Upper lobe of left lung (tissue), 6 donors: ENCODE data around the gene LGR4. TPM values are rescaled to one million over a fixed set of nuclear protein-coding genes. Genes with fewer than 3 reads are reported as not detected.

Experiments
- ATAC-seq, 2 donors: fragments of 200-7000 bp; cut with Tn5 transposase; one replicate each; pipeline ENCODE4 v1.9.1; 2022; ENCODE audit warnings: mild to moderate bottlenecking in 2 of 2, moderate library complexity in 2 of 2; ENCODE audit not compliant: low FRiP score in 2 of 2
- DNase-seq, 2 donors: peaks; one replicate each; pipeline ENCODE4 v3.0.0-alpha.2; 2019 to 2020
- H3K27ac ChIP-seq, 4 donors: fragments of 200-600 bp; sonication (generic); one replicate each; pipeline ENCODE4 v1.5.1; 2016 to 2019
- H3K27me3 ChIP-seq, 4 donors: fragments of 200-600 bp; sonication (generic); one replicate each; pipeline ENCODE4 v1.5.1; 2017 to 2019
- H3K36me3 ChIP-seq, 4 donors: fragments of 200-600 bp; sonication (generic); one replicate each; pipeline ENCODE4 v1.5.1; 2016 to 2019
- H3K4me1 ChIP-seq, 4 donors: fragments of 200-600 bp; sonication (generic); one replicate each; pipeline ENCODE4 v1.5.1; 2018 to 2019
- H3K4me3 ChIP-seq, 4 donors: fragments of 200-600 bp; sonication (generic); one replicate each; pipeline ENCODE4 v1.5.1; 2017 to 2019; ENCODE audit warnings: mild to moderate bottlenecking in 2 of 4, moderate library complexity in 1 of 4
- H3K9me3 ChIP-seq, 4 donors: fragments of 200-600 bp; sonication (generic); one replicate each; pipeline ENCODE4 v1.5.1; 2018 to 2019
- CTCF ChIP-seq, 6 experiments: fragments of 450-650 bp in 4 of 6; fragments of 200-600 bp in 2 of 6; sonication (generic) in 2 of 6; IDR thresholded peaks; one replicate each; pipeline ENCODE4 v1.5.1; 2016 to 2019; ENCODE audit warnings: antibody characterized with exemption in 6 of 6
- EP300 ChIP-seq, 4 donors: sonication (generic); formaldehyde crosslinking; IDR thresholded peaks; one replicate each; pipeline ENCODE4 v1.5.1; 2017; ENCODE audit warnings: antibody characterized with exemption in 4 of 4, control low read depth in 2 of 4
- POLR2A ChIP-seq, 4 donors: fragments of 450-650 bp; IDR thresholded peaks; one replicate each; pipeline ENCODE4 v1.5.1; 2016 to 2017; ENCODE audit warnings: antibody characterized with exemption in 4 of 4, mild to moderate bottlenecking in 2 of 4
- POLR2AphosphoS5 ChIP-seq, 2 donors: sonication (generic); formaldehyde crosslinking; IDR thresholded peaks; one replicate each; pipeline ENCODE4 v1.5.1; 2017; ENCODE audit warnings: antibody characterized with exemption in 2 of 2
- WGBS, 2 donors: methylation state at CpG; one replicate each; pipeline ENCODE4 v1.1.5; 2017 to 2018; 5-methylcytosine and 5-hydroxymethylcytosine counted together
- total RNA-seq, 6 donors: library from RNA; depleted of rRNA in 4 of 6; stranded (reverse); fragments of >200 nt in 4 of 6; gene quantifications; one replicate each; pipeline versions ENCODE4 v1.1.0 to v1.2.1, GENCODE V29; 2016 to 2021
- donor health status: DM: no; HTN: no; CAD: no; lungs with moderate emphysema.
- donor health status: DM: no; HTN: yes; CAD: no; lungs with severe emphysema.

LGR4 gene
- total RNA-seq, 6 donors from 2014 or later = 3.1 to 20.2 (median 6.0) TPM

DNA sequence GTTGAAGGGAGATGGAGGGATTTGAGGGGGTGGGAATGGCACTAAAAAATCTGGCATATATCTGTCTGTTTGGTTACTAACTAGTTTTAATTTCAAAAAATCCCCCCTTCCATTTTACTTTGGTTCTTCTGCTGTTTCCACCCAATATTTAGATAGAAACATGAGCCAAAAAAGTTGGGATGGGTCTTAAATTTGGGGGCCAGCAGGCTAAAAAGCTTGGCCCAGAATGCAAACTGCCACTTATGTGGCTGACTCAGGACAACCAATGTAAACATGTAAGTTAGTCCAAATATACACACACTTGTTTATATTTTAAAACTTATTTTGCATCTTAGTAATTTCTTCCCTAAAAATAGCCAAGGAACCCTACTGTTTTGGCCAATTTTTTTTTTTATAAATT is 35.7 kb downstream of the LGR4 start:
- Histone ChIP-seq H3K4me3 (no peak overlapping the region), H3K27me3 (no peaks in the 10 kb centered on the region), H3K9me3 (no peaks in the 10 kb centered on the region), H3K4me1 (no peaks in the 10 kb centered on the region), H3K36me3 (no peaks in the 10 kb centered on the region), H3K27ac (no peak overlapping the region)
- DNase-seq (no peak), ATAC-seq (no peak)
- TF ChIP-seq EP300 (IDR thresholded peaks at IDR 0.05) (no peak), CTCF (IDR thresholded peaks at IDR 0.05) (no peak), POLR2AphosphoS5 (IDR thresholded peaks at IDR 0.05) (no peak), POLR2A (IDR thresholded peaks at IDR 0.05) (no peak)

- H3K4me3 ChIP-seq = no peak overlapping the region
- no peak overlapping the region for H3K27ac ChIP-seq
- no peak for DNase-seq
- H3K27me3 ChIP-seq = no peaks in the 10 kb centered on the region
- H3K4me1 ChIP-seq = peaks cover 0 to 2% (median 0%) of the 10 kb centered on the region in 4 donors
- no peaks in the 10 kb centered on the region for H3K36me3 ChIP-seq
- TF ChIP-seq EP300 (IDR thresholded peaks at IDR 0.05) (no peak), CTCF (IDR thresholded peaks at IDR 0.05) (no peak), POLR2A (IDR thresholded peaks at IDR 0.05) (no peak), POLR2AphosphoS5 (IDR thresholded peaks at IDR 0.05) (no peak)
- H3K9me3 ChIP-seq = no peaks in the 10 kb centered on the region
- no peak for ATAC-seq
- WGBS, 2 donors = 77 to 85% methylated on average over 2 of the region's 2 CpGs
Measured at GRCh38 chr11:27433742-27434141, 38.8 kb downstream of the LGR4 start.

- H3K9me3 ChIP-seq = no peaks in the 10 kb centered on the region
- H3K4me3 ChIP-seq = no peak overlapping the region
- TF ChIP-seq POLR2AphosphoS5 (IDR thresholded peaks at IDR 0.05) = no peak
- TF ChIP-seq POLR2A (IDR thresholded peaks at IDR 0.05) = no peak
- no peak for TF ChIP-seq CTCF (IDR thresholded peaks at IDR 0.05)
- TF ChIP-seq EP300 (IDR thresholded peaks at IDR 0.05) = no peak
- H3K27me3 ChIP-seq = no peaks in the 10 kb centered on the region
- no peaks in the 10 kb centered on the region for H3K36me3 ChIP-seq
- H3K27ac ChIP-seq = no peak overlapping the region
- DNase-seq (no peak), ATAC-seq (no peak)
- peaks cover 0 to 2% (median 0%) of the 10 kb centered on the region in 4 donors for H3K4me1 ChIP-seq
- WGBS, 2 donors = 59 to 77% methylated on average over 2 of the region's 2 CpGs
Measured at GRCh38 chr11:27431808-27432207, 40.8 kb downstream of the LGR4 start.

- DNase-seq (no peak), ATAC-seq (no peak)
- 50 to 61% methylated on average over 5 of the region's 5 CpGs for WGBS, 2 donors
- Histone ChIP-seq H3K9me3 (no peaks in the 10 kb centered on the region), H3K36me3 (no peaks in the 10 kb centered on the region), H3K4me1 (peaks cover 0 to 2% (median 0%) of the 10 kb centered on the region in 4 donors), H3K27me3 (no peaks in the 10 kb centered on the region), H3K27ac (no peak overlapping the region), H3K4me3 (no peak overlapping the region)
- TF ChIP-seq EP300 (IDR thresholded peaks at IDR 0.05) = no peak
- no peak for TF ChIP-seq CTCF (IDR thresholded peaks at IDR 0.05)
- no peak for TF ChIP-seq POLR2A (IDR thresholded peaks at IDR 0.05)
- TF ChIP-seq POLR2AphosphoS5 (IDR thresholded peaks at IDR 0.05) = no peak
Measured at GRCh38 chr11:27429761-27430393, 42.7 kb downstream of the LGR4 start.
